D341Med (cell line): ENCODE results near the gene ALX4.
A peak's percentile ranks its signal among the peaks of the same experiment; 100 is the strongest.

Source experiments
- DNase-seq: peaks from one replicate; pipeline ENCODE4 v3.0.0; 2012; ENCODE audit warnings: low spot score

The ALX4 gene

GRCh38 chr11:44309478-44310205 lies at the start of gene ALX4:
ALX4 (minus strand) TSS chr11:44310139; CDS start chr11:44310062, 77 bp downstream.
- DNase-seq = peak; percentile 67

- DNase-seq = no peak
These were observed 49.2 kb upstream of the ALX4 start for GRCh38 chr11:44359162-44359561.

DNA sequence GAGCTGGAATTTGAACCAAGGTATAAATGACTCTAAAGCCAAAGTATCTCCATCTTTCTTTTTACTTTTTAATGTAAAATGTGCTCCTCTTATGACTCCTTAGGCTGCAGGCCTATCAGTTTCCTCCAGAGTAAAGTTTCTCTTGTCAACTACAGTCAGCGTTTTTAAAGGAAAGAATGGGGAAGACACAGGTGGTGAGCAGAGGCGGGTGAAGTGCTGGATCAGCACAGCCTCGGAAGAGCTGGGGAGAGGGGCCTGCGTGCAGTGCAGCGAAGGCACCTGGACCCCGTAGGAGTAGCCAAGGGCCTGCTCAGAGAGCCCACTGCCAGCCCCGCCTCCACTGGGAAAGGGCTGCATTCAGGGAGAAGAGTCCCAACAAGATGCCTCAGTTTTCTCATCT lies 48.8 kb upstream of the ALX4 start:
- DNase-seq = no peak

GRCh38 chr11:44357711-44358110 lies 47.8 kb upstream of the ALX4 start:
- DNase-seq = no peak

- DNase-seq = peak; percentile 80
These were observed 46.4 kb upstream of the ALX4 start for GRCh38 chr11:44356351-44356750.

DNA sequence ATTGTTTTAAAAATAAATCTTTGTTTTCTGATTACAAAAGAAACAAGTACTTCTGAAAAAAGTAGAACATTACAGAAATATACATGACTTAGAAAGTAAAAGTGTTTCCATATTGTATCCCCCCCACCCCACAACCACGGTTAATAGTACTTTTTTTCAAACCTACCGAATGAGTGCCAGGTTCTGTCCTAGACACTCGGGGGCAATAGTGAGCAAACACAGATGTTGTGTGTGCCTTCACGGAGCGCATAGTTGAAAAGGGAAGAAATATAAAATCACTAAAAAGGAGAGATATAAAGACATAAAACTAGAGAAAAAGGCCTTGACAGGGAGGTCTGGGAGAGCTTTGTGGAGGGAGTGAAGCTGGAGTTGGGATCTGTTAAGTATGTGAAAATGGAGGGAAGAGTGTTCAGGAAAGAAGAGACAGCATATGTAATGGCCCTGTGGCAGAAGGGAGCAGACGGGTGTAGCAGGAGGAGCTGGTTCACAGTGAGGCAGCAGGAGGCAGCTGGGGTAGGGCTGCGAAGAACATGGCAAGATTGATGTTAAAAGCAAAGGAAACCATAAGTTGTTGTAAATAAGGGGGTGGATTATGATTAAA lies 42.1 kb upstream of the ALX4 start:
- no peak for DNase-seq

- no peak for DNase-seq
These were observed 41.2 kb upstream of the ALX4 start for GRCh38 chr11:44351006-44351660.

DNA sequence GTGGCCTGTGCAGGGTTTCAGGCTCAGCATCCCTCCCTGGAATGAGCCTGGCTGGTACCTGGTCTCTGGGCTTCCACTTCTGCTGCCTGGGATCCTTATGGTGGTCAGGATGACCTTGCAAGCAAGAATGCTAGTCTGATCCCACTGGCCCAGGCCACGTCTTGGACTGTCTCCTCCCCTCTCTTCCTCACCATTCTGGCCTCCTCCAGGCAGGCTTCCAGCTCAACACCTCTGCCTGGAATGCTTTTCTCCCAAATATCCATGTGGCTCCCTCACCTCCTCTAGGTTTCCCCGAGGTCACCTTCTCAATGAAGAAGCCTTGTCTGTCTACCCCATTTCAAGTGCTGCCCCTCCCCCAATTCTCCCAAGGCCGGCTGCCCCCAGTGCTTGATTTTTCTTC lies 39.4 kb upstream of the ALX4 start:
- no peak for DNase-seq

DNA sequence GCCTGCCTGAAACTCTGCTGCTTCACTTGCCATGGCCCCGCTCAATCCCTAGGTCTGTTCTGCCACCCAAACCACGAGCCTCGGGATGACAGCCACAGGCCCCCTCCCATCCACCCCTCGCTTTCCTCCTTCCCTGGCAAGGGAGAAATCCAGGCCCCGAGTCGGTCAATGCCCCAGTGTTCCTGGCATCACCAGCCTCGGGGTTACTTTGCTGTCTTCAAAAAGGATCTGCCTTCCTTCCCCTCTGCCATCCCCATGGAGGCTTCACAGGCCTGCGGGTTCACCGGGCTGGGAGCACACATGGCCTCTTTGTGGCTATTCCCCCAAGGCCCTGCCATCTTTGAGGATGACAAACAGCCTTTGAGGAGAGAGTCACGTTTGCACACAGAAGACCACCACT lies 38.8 kb upstream of the ALX4 start:
- DNase-seq = no peak

- no peak for DNase-seq
These were observed 38.2 kb upstream of the ALX4 start for GRCh38 chr11:44348114-44348513.

DNA sequence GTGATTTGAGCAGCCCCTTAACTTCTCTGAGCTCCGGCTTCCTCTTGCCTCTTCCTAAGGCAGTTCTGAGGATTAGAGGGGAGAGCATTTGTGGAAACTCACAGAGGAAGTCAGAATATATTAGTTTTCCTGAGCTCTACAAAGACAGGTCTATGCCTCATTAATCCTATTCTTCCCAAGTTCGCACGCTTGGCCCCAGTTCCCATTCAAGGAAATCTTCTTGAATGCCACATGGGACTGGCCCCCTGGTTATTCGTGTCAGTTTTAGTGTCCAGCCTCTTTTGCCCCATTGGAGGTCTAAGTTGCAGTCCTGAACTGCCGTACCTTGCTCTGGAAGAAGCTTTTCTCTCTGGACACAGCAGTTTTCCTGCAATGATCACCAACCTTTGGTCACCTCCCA lies 37.6 kb upstream of the ALX4 start:
- no peak for DNase-seq

DNA sequence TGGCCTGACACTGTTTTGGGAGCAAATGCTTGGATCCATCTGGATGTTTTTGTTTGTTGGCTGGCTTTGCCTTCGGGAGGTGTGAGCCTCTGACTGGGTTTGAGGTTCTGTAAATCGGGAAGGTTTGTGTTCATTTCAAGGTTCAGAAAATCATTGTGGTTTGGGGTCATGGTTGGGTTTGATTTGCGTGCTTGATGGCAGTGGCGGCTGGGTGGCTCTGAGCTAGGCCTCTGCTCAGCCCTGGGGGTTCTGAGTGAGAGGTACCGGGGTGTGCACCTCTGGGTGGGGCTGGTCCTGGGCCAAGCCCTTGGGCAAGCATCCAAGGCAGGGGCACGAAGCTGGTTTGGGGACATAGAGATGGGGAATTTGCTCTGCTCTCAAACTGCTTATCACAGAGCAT lies 37.0 kb upstream of the ALX4 start:
- no peak for DNase-seq

DNA sequence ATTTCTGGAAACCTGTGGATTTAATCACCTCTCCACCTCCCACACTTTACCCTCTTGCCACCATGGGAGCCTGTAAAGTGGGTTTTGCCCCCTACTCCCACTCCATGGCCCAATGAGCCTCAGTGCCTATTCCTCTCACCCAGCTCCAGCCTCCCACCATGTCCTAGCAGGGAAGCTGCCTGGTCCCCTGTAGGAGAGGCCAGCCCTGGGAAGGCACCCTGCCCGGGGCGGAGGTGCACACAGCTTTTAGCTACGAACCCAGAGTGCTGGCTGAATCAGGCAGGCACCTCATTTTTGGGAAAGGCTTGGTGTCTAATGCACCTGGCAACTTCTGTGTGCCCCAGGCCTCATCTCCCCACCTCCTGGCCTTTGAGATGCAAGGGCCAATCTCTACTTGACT lies 35.8 kb upstream of the ALX4 start:
- no peak for DNase-seq

DNA sequence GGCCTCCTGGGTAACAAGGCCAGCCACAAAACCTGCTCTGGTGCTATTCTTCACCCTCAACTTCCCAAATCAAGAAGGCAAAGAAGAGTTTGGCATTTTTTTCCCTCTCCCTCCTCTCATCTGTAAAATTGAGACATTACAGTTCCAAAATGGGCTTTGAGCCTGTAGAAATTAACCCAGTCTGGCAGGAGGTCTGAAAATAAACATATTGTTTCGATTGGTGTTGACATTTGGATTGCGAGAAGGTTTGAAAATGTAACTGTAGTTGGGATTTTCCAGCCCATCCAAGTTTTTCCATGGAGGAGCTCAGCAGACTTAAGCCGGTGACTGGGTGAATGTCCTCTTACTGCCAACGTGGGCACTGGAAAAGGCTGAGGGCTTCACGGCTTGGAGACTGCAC lies 35.0 kb upstream of the ALX4 start:
- DNase-seq = no peak

DNA sequence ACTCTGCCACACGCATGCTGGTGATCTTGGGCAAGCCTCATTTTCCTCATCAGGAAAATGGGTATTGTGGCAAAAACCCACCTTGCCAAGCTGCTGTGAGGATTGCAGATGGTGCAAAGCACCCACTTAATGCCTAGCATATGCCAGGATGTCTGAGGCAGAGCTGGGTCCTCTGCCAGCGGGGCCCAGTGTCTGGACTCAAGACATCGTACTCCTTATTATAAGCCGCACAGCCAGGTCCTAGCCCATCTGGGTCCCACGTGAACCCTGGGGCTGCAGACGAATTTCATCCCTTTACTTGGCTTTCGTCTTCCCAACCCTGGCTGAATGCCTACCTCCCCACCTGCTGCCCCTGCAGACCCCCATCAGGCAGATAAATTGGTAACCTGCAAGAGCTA lies 34.5 kb upstream of the ALX4 start:
- DNase-seq = no peak

GRCh38 chr11:44343778-44344422 lies 34.0 kb upstream of the ALX4 start:
- no peak for DNase-seq

DNA sequence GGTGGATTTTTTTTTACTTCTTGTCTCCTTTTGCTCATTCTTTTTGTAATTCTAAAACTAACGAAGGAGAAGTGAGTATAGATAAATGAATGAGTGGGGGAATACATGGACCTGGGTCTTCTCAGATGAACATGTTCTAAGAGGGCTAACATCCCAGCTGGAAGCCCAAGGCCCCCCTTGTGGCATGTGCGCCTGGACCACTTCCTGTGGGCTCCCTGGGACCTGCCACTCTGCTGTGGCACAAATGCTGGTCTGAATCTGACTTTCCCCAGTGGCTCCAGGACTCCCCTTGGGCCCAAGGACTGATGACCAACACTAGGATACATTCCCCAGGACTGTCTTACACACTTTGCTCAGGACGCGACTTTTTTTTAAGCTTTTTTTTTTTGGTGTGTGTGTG lies 32.7 kb upstream of the ALX4 start:
- no peak for DNase-seq

GRCh38 chr11:44340656-44341055 lies 30.7 kb upstream of the ALX4 start:
- DNase-seq = no peak

GRCh38 chr11:44339530-44339883 lies 29.6 kb upstream of the ALX4 start:
- DNase-seq = no peak

DNA sequence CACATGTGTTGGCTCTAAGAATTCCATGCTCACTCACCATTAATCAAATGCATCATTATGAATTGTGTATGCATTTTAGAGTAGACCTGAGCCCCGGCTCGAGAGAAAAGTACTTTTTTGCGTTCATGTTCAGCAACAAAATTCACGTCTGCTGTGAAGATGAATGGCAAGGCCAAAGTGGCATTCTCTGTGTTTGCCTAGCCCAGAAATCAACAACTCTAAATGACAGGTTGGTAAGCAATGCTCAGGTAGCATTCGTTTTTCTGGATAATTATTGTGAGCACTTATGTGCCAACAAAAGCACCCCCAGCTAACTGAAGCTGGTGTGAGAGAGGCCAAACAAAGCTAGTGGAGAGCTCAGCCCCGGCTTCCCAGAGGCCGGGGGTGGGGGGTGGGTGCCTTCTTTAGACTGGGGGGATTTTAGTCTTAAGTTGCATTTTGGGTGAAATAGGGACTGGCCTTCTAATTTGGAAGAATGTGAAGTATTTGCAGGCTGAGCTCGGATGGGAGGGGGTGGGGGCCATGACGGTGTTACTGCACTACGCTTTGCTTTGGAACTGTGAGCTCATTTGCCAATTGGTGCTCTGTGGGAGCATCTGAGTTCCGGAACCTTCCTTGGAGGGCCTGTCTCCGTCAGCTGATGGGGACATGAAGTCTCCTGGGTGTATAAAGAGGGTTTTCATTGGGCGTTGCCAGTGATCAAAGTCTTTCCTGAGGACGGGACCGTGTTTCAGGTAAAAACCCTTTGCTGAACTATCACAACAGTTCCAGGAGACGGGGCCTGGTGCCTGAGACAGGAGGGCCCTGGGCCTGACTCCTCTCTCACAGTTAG lies 29.0 kb upstream of the ALX4 start:
- DNase-seq = no peak

DNA sequence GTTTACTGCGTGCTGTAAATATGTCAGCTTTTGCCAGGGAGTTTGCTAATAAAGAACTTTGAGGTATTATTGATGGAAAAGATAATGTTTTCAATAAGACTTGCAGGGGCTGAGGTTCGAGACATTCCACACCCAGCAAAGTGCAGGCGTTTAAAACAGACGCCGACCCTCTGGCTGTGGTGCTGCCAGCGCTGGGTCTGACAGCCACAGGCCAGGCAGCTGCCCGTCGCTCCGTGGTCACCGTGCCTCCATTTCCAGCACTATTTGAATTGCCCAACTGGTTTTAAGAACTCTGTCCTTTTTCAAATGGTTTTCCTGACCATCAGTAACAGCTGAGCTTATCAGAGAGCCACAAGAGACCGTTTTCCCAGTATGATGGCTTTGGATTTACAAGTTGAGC lies 28.1 kb upstream of the ALX4 start:
- DNase-seq = no peak

DNA sequence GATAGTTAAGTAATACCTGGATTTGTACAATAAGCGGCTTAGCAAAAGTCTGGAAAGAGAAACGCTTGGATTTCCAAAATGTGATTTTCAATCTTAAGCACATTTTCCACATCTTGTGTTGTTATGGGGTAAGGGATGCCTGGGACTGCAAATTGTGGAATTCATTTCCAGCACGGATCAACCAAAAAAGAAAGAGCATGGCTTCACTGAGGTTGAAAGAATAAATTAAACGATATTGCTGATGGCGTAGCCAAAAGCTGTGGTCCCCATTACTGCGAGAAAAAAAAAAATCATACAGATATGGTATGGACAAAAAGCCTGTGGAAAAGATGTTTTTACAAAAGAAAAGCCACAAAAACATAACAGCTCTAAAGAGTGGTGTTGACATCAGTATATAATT lies 26.0 kb upstream of the ALX4 start:
- DNase-seq = no peak
